NCI-H2081 (cell line): ENCODE data around the gene PKP1.

Source experiments
- DNase-seq, 2 experiments: peaks; one replicate each; lab custom pipeline; 2025; lab: John Stamatoyannopoulos, UW

The PKP1 gene

DNA sequence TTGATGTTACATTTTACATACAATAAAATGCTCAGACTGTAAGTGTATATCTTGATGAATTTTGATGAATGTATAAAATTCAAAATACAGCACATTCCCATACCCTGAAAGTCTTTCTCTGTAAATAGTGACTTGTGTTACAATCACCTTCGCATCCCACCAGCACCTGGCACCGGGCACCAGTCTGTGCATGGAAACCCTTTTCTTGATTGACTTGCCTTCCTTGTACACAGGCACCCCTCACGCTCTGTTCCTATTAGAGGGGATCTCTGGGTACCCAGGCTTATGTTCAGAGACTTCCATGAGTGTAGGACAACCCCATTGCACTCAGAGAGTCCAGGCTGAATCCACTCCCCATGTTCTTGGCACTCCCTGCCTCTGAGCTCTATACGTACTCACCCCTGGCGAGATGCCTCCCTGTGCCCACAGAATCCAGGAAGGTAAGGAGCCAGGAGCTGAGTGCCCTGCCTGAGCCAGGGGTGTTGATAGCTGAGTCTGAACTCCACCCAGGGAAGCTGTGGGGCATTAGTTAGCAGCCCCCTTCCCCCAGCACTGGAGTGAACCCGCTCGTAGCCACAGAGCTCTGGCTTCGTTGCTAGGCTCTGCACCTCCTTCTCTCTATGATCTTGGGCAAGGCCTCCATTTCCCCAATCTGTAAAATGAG, 22.5 kb upstream of the PKP1 start:
- no peak for DNase-seq

GRCh38 chr1:201261771-201262547, 21.3 kb upstream of the PKP1 start:
- DNase-seq: no peak

DNA sequence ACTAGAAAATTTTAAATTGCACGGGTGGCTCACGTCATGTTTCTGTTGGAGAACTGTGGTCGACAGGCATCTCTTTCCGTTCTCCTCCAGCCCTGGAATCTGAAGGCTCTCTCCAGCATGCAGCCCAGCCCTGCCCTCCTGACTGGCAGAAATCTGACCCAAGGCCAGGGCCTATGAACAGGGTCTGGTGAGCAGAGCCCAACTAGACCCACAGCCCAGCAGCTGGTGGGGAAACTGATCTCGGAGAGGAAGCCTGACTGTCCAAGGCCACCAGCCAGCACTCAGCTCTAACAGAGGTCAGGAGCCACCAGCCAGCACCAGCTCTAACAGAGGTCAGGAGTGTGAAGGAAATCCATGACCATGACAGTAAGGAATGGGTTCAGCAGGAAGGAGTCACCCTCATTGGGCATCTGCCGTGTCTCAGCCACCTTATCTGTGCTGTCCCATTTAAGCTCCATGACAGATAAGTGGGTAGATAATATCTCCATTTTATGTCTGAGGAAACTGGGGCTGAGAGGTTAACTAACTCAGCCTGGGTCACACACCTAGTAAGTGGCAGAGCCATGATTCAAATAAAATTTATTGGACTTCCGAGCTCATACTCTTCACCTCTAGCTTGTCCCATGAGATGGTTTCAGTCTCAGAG, 20.2 kb upstream of the PKP1 start:
- DNase-seq: no peak

GRCh38 chr1:201264072-201264471, 19.2 kb upstream of the PKP1 start:
- DNase-seq: no peak

DNA sequence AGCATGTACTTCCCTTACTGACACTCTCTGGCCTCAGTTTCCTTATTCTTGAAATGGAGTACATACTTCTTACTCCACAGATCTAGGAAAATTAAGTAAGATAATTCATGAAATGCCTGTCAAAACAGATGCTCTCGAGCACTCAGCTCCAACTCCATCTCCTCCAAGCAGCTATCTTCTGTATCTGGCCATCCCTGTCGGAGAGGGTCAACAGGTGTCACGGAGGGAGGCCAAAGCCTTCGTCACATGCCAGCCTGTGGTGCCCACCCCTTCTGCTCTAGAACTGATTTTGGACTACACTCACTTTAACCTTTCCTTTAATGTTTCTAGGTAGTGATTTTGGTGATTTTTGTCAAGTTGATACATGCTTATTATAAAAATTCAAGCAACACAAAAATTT, 18.8 kb upstream of the PKP1 start:
- no peak for DNase-seq

DNA sequence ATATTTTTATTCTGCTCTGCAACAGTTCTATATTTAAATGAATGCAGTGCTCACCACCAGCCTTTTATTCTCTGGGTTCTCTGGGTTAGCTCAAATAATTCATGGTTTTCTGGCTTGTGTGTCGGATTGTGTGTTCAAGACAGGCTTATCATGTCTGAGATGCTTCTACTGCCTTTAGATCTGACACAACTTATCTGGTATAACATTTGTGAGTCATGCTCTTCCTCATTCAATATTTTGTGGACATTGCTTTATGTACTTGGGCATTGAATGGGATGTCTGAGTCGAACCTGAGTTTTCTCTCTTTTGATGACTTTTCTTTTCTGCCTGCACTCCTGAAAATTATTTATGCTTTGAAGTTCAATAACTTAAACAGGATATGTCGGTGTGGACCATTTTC, 17.6 kb upstream of the PKP1 start:
- no peak for DNase-seq

GRCh38 chr1:201266276-201266675, 17.0 kb upstream of the PKP1 start:
- DNase-seq: no peak

- DNase-seq: no peak
Observed at GRCh38 chr1:201266774-201267173, 16.5 kb upstream of the PKP1 start.

DNA sequence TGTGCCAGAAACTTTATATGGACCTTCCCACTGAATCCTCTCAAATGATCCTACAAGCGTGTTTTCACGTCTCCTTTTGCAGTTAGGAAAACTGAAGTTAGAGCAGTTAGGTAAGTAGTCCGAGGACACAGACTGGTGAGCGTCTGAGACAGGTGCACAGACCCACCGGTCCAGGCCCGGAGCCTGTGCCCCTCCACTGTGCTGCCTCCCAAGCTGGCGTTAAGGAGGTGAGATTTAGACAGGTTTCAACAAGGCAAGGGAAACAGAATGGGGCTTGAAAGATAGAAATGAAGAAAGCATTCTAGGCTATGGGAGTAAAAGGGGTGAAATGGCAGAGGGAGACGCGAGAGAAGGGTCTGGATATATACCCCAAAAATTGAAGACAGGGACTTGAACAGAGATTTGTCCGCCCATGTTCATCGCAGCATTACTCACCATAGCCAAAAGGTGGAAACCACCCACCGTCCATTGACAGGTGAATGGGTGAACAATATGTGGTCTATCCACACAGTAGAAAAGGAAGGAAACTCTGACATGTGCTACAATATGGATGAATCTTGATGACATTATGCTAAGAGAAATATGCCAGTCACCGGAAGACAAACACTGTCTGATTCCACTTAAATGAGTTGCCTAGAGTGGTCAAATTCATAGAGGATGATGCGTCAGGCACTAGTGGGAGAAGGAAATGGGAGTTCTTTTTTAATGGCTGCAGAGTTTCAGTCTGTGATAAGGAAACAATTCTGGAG, 15.7 kb upstream of the PKP1 start:
- no peak for DNase-seq

GRCh38 chr1:201268604-201269151, 14.6 kb upstream of the PKP1 start:
- DNase-seq: no peak

DNA sequence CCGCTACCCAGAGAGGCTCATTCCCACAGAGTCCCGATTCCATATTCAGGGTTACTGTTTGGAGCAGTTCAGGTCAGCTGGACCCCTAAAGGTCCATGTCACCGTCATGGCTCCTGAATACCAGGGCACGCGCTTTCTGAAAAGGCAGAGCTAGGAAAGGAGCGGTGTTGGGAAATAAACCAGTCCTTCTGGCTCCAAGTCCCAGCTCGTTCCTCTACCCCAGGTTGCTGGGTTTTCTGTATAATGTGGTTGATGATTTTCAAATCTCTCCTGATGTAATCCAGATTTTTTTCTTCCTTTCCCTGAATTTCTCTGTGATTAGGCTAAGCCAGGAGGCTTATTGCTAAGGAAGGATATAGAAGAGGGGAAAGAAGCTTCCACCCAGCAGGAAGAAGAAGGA, 14.0 kb upstream of the PKP1 start:
- no peak for DNase-seq

GRCh38 chr1:201269900-201270410, 13.4 kb upstream of the PKP1 start:
- DNase-seq: no peak

- no peak for DNase-seq
Observed at GRCh38 chr1:201270616-201271390, 12.5 kb upstream of the PKP1 start.

- no peak for DNase-seq
Observed at GRCh38 chr1:201272799-201273198, 10.5 kb upstream of the PKP1 start.

DNA sequence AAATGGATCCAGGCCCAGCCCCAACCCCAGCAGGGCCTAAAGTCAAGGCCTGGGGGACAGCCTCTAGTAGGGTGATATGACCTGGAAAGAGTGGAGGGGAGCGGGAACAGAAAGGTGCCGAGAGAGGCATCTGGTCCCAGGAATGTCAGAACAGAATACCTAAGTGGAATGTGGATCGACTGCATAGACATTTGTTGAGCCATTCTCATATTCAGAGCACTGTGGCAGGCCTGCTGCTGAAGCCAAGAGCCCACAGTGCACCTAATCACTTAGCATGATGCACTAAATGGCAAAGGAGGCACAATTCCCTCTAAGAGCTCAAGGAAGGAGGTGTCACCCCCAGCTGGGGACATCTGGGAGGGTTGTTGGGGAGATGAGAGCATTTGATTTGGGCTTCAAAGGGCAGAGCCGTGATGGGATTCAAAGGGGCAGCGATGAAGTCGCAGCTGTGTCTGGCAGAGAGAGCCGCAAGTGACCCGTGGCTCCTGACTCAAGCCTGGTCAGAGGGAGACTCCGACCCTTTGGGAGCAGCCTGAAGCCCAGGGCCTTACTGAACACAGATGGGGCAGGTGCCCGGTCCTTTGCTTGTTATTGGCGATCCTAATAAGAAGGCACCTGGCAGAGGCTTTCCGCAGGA, 8.6 kb upstream of the PKP1 start:
- DNase-seq: no peak

- peak; percentile 18 to 38 for DNase-seq
Observed at GRCh38 chr1:201275253-201275666, 8.0 kb upstream of the PKP1 start.

- no peak for DNase-seq
Observed at GRCh38 chr1:201276891-201277290, 6.4 kb upstream of the PKP1 start.

GRCh38 chr1:201277441-201277840, 5.9 kb upstream of the PKP1 start:
- DNase-seq: no peak

DNA sequence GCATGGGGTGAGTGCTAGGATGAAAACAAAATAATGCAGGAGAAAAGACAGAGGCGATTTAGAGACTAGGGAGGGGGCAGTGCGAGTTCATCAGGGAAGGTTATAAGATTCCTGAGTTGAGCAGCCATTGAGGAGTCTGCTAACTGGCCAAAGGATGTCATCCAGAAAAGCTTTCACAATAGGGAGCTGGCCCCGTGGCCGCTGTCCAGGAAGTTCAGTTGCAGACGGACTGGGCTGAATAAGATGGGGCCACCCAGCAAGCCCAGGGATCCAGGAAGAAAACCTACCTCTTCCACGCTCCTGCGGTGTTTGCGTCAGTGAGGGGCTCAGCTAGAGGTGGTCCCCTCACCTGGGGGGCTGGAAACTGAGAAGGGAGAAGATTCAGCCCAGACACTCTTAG, 4.0 kb upstream of the PKP1 start:
- DNase-seq: no peak

DNA sequence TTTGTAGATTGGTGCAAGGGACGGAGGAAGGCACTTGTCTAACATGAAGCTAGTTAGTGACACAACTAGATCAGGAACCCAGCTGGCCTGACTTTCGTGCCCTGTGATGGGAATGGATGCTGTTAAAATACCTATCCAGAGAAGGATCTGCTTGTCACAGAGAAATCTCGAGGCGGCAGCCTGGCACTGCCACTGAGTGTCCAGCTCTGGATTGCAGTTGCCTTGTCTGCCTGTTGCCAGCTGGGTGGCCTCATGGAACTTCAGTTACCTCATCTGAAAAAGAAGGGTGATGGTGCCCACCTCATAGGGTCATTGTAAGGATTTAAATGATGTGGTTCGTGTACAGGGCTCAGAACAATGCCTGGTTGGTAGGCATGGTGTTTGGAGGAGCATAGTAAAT, 2.4 kb upstream of the PKP1 start:
- DNase-seq: no peak

GRCh38 chr1:201281573-201281972, 1.7 kb upstream of the PKP1 start:
- DNase-seq: no peak
